Measurements from ENCODE around the gene ZNF398.

GRCh38 chr7:149197675-149198074 lies 50.4 kb downstream of the ZNF398 start:
- TF ChIP-seq POLR2AphosphoS5 (IDR thresholded peaks at IDR 0.05) (no peak), CTCF (IDR thresholded peaks at IDR 0.05) (no peak), POLR2A (IDR thresholded peaks at IDR 0.05) (no peak)
